ENCODE data around the gene HOTAIR.

Gene HOTAIR

DNA sequence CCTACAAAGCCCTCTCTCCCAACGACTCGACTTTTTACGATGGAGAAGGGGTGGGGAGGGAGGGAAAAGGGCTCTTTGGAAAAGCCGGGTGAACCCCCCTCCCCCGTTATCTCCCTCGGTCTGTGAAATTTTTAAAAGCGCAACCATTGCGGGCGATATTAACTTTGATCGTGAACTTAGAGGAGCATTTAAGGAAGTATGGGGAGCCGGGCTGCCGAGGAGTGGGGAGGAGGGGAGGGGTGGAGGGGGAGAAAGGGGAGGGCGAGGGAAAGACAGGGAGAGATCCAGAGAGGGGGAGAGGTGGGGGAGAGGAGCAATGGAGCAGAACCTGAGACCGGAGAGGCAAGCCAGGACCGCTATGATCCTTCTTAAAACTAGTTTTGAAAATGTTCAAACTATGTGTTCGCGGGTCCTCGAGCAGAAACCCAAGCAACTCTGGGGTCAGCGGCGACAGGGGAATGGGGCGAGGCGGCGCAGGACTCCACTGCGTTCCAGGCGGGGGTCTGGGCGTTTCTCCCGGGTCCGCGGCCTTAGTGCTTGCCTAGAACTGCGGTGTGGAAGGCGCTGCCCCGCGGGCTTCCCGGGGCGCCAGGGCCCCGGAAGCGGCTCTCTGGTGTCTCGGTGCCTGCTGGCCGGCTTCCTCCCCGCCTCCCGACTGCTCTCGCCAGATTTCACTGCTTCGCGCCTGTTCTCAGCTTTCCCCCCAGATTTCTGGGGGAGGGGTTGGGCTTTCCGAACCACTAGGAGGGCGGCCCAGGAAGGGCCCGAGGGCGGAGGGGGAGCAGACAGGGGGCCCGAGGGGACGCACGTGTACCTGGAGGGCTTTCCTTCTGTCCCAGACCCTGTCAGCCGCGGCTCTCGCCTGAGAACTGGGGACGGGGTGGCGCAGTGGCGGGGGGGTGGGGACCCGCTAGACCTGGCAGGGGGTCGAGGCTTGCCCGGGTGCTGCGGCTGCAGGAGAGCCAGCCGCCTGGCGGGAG lies at the start of gene HOTAIR:
HOTAIR (minus strand) TSS at position 871 of the 980 bp plus-strand sequence.
- TF ChIP-seq GATA3 (IDR thresholded peaks at IDR 0.05; ENCODE audit: low read depth, low read length) (no peak), GATA2 (IDR thresholded peaks at IDR 0.05; ENCODE audit: low read depth, low read length) (no peak)

DNA sequence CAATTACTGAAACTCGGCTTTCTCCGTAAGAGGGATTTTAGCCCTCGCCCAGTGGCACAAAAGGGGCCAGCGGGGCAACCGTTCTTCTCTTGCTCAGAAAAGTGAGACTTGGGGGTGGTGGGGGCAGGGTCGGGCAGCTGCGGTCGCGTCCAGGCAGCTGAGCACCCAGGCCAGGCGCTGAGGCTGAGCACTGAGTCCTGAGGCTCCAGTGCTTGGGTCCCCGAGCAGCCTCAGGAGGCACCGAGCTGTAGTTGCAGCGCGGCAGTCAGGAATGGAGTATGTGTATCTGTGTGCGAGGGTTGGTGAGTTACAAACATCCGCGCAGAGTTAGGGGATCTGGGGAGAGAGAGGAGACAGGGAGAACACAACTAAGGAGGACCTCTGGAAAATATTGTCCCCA lies 49.4 kb upstream of the HOTAIR start:
- TF ChIP-seq GATA3 (IDR thresholded peaks at IDR 0.05; ENCODE audit: low read depth, low read length) (no peak), GATA2 (IDR thresholded peaks at IDR 0.05; ENCODE audit: low read depth, low read length) (no peak)

DNA sequence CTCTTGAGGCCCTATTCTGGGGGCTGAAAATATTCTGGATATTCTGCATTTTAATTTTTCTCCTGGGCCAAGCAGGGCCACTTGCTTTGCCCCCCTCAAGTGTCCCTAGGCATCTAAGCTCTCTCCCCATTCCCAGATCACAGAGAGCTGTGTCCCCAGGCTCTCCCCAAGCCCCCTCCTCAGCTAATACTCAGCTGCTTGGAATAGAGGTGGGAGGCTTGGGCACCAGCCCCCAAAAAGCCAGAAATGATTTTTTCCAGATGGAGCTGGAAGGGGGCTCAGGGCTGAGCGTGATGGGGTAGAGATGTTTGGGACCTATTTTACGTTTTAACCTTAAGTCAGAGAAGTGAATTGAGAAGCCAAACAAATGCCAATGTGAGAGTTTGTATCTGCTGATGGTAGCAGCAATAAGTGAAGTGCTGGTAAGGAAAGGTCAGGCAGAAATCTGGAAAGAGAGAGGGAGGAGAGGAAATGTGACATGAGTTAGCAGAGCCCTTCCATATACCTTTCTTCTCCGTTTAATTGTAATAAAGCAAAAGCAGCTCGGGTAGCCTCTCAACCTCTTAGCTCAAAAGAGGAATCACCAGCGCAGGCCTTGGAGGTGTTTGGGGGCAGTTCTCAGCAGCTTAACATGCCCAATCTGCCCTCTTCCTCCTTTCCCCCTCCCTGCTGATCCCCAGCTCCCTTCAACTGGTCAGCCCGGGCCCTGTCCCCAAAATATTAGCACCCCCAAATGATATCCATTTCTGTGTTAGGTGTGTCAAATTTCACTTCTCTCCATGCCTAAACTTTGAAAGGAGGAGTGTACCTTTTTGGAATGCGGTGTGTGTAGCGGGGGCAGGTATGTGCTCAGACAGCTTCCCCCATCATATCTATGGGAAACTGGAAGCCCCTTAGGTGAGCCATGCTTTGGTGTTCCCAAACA lies 48.5 kb upstream of the HOTAIR start:
- no peak for TF ChIP-seq GATA3 (IDR thresholded peaks at IDR 0.05; ENCODE audit: low read depth, low read length)
- no peak for TF ChIP-seq GATA2 (IDR thresholded peaks at IDR 0.05; ENCODE audit: low read depth, low read length)

DNA sequence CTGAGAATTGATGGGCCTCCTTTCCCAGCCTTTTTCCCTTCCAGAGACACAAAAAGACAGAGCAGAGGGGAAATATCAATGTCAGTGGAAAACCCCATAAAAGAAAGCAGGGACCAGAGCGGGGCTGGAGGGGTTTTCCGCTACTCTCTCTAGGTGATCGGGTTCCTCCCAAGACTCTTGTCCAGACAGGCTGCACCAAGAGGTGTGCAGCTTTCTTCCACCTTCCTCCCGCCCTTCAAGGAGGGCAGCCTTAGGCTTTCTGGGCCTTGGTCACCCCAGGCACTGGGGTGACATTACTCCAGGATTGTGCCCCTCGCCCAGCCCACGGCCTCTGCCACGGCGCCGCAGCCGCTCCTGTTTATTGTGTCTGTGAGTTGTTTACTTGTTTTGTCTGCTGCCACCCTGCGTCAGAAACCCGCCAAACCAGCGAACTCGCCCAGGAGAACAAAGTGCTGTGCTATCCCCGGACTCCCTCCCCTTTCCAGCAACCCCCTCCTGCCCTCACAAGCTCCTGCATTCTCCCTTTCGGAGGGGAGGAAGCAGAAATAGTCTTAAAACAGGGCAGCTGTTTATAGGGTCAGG lies 46.8 kb upstream of the HOTAIR start:
- TF ChIP-seq GATA2 (IDR thresholded peaks at IDR 0.05; ENCODE audit: low read depth, low read length) (no peak), GATA3 (IDR thresholded peaks at IDR 0.05; ENCODE audit: low read depth, low read length) (no peak)

DNA sequence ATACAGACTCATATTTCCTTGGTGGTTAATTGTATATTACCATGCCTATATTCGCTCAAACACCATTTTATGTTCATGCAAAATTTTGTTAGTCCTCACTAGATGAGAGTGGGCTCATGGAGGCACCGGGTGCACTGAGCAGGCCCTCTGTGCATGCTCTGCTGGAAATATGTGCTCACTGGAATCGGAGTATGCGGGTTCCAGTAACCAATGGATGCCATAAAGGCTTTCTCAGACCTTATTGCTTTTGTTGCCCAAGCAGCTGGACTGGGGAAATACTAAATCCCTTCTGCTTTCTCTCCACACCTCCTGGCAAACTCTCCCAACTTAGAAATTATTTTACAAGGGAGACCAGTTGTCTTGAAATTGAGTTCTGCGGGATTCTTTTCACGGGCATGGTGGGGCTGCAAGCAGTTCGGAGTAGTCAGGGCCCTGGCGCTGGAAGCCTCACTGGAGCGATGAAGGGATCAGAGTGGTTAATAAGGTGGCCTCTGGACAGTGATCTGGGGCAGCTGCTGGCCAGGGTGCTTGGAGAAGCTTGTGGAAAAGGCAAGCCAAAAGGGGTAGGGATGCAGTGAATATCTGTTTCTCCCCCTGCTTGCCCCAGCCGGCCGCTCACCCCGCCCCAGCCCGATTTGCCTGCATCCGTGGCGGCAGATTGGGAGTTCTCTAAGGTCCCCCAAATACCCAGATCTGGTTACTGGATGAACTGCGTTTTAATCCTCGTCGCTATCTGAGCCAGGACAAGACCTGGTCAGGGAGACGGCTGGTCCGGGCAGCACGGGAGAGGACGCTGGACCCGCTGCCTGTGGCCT lies 46.0 kb upstream of the HOTAIR start:
- TF ChIP-seq GATA2 (IDR thresholded peaks at IDR 0.05; ENCODE audit: low read depth, low read length) (no peak), GATA3 (IDR thresholded peaks at IDR 0.05; ENCODE audit: low read depth, low read length) (no peak)

DNA sequence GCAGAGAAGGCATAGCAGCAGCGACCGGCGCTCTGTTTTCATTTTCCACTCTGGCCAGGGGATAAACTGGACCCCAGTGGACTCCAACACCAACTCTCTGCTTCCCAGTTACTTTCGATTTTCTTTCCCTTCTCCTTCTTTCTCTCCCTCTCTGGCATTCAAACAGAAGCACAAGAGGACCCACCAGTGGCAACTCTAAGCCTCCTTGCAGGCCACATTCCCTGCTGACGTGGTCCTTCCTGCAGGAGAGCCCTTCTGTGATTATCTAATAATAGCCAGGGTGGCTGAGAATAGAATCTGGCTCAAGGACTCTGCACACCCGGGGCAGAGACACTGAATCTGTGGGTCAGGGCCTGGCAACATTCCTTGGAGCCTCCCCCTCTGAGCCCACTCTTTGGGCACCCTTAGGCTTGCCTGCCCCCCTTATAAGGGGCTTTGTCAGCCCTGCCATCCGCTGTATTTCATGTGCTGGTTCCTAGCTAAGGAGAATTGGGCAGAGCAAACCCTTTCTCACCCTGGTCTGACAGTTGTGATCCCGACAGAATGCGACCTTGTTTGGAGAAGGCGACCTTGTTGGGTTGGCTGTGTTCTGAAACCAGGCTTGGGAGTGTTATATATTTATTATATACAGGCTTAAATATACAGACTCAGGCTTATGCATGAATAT lies 45.3 kb upstream of the HOTAIR start:
- TF ChIP-seq GATA3 (IDR thresholded peaks at IDR 0.05; ENCODE audit: low read depth, low read length) (no peak), GATA2 (IDR thresholded peaks at IDR 0.05; ENCODE audit: low read depth, low read length) (no peak)

DNA sequence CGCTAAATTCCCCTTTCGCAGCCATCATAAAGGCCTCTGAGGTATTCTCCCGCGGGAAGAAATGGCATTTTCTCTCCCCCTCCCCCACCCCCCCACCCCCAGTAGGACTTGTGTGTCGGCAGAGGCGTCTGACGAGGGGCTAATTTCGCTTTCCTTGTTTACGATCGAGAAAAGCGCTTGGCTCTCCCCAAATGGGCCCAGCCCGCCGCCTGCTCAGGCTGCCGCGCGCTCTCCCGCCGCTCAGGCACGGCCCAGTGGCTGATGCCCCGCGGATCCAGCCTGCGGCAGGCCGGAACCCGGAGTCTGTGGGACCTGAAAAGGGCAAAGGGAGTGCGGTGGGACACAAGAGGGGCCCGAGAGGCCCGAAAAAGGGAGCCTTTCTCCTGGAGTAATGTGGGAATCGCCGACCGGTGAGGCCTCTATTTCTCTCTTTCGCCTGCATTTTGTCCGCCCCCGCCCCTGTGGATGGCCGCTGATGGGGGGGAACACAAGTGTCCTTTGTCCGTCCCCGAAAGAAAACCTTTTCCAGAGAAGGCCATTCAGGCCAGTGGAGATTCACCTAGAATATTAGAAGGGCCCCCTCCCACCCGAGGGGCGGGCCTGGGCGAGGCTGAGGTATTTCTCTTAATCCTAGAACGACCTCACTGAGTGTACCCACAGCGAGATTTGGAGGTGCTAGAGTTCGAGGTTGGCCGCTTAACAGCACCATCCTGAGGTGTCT lies 44.5 kb upstream of the HOTAIR start:
- TF ChIP-seq GATA3 (IDR thresholded peaks at IDR 0.05; ENCODE audit: low read depth, low read length) (no peak), GATA2 (IDR thresholded peaks at IDR 0.05; ENCODE audit: low read depth, low read length) (no peak)

DNA sequence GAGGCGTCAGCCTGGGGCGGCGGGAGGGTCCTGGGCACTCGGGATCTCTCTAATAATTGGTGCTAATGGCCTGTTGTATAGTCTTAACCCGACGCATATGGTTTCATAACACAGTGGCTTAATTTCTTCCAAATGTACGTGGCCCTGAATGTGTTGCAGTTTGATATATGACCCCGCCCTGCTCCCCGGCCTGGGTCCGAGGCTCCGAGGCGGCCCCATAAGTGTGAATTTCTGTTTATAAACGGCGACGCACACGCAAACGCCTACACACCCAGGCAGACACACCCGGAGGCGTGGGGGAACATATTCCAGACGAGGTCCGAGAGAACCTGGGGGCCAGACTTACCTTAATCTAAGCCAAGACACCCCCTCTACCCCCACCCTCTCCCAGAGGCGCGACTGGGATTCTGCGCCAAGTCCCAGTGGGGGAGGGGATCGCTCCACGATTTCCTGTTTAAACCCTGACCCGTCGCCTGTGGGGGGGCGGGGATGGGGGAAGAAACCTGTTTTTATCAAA lies 43.8 kb upstream of the HOTAIR start:
- TF ChIP-seq GATA3 (IDR thresholded peaks at IDR 0.05; ENCODE audit: low read depth, low read length) (no peak), GATA2 (IDR thresholded peaks at IDR 0.05; ENCODE audit: low read depth, low read length) (no peak)

DNA sequence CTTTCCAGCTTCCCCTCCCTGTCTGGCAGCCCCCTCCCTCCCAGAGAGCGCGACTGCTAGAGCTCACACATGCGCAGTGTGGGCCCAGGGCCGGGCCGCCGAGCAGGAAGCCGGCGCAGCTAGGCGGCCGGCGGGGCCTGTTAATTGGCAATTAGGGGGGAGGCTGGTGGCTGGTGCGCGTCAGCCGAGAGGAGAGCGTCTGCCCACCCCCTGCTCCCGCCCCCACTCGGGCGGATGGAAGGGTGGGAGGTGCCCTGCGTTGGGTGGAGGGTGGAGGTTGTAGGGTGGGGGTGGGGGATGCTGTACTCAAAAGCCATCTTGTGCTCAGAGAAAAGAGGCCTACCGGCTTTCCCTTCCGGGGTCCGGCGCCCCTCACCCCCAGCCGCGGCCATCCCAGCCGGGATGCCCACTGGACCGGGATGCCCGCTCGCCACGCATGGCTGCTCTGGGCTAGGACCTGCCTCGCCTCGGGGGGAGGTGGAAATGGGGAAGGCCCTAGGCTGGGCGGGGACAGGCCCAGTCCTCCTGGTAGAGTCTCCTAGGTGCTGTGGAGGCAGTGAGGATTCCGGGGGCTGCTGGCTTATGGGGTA lies 43.2 kb upstream of the HOTAIR start:
- no peak for TF ChIP-seq GATA3 (IDR thresholded peaks at IDR 0.05; ENCODE audit: low read depth, low read length)
- no peak for TF ChIP-seq GATA2 (IDR thresholded peaks at IDR 0.05; ENCODE audit: low read depth, low read length)

DNA sequence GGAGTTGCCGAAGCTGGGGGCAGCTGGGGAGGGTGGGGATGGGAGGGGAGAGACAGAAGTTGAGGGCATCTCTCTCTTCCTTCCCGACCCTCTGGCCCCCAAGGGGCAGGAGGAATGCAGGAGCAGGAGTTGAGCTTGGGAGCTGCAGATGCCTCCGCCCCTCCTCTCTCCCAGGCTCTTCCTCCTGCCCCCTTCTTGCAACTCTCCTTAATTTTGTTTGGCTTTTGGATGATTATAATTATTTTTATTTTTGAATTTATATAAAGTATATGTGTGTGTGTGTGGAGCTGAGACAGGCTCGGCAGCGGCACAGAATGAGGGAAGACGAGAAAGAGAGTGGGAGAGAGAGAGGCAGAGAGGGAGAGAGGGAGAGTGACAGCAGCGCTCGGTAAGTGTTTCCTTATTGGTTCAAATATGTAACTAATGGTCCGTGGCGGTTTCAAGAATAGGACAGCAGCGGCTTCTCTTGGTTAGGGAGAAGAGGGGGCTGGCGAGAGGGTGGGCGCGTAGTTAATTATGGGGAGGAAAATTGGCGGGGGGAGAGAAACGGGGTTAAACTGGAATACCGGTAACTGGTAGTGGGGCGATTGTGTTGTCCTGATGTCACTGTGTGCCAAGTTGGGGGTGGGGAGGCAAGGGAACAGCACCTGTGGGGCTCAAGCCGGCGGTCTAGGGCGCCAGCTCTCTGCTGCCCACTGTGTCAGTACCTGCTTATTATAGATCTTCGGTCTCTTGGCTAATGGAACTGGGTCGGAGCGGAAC lies 42.5 kb upstream of the HOTAIR start:
- TF ChIP-seq GATA3 (IDR thresholded peaks at IDR 0.05; ENCODE audit: low read depth, low read length): no peak
- TF ChIP-seq GATA2 (IDR thresholded peaks at IDR 0.05; ENCODE audit: low read depth, low read length): no peak

DNA sequence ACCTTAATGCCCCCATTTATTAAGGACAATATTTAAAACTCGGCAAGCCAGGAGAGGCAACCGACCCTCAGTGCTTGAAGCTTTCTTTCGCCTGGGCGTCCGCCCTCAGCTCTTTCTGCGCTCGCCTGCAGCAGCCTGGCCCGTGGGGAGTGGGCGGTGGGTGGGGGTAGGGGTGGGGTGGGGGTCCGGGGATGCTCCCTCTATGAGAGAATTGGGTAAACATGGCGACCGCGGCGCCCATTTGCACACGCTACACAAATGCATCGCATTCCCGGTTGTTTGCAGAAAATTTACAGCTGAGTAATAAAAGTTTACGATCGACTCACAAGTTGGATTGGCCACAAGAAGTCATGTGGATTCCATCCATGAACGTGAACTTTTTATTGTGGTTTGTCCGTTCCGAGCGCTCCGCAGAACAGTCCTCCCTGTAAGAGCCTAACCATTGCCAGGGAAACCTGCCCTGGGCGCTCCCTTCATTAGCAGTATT lies 41.8 kb upstream of the HOTAIR start:
- no peak for TF ChIP-seq GATA2 (IDR thresholded peaks at IDR 0.05; ENCODE audit: low read depth, low read length)
- TF ChIP-seq GATA3 (IDR thresholded peaks at IDR 0.05; ENCODE audit: low read depth, low read length): no peak

All from SH-SY5Y (cell line).